K562 (cell line): ENCODE results near the gene SHISA9. TPM values are rescaled to one million over a fixed set of nuclear protein-coding genes. Genes with fewer than 3 reads are reported as not detected.
"Not testable (repeated sequence)": the region's sequence is repeated elsewhere in the genome, so short reads cannot be mapped to it uniquely, and the experiment has no call there.

Experiments used
- ATAC-seq: fragments of 200-7000 bp; cut with Tn5 transposase; 3 replicates; pipeline ENCODE4 v1.9.1; 2020; ENCODE audit warnings: moderate library complexity
- BruUV-seq: library from RNA; stranded (reverse); fragments of 400-500 nt; replicated peaks from 2 replicates; lab custom pipeline; 2021; lab: Mats Ljungman, UMichigan
- CTCF ChIA-PET: fragments of 300-600 bp; formaldehyde crosslinking; extraction: SDS; loops from one replicate; lab custom pipeline; 2021; ENCODE audit warnings: low intra/inter-chr PET ratio; lab: Yijun Ruan, JAX
- POLR2A ChIA-PET: fragments of 300-600, 350-650 bp; sonication (Branson Sonifier 250); formaldehyde crosslinking; extraction: SDS; loops from one replicate; lab custom pipeline; 2021; ENCODE audit warnings: antibody characterized with exemption, inconsistent platforms; lab: Yijun Ruan, JAX
- DNase-seq, 4 experiments: peaks; one replicate each; pipeline versions ENCODE4 v3.0.0 to v3.0.0-alpha.2; 2011 to 2018; ENCODE audit warnings: low spot score in 3 of 4, mixed read lengths in 3 of 4; ENCODE audit errors: extremely low read depth in 1 of 4
- FAIRE-seq: peaks from 2 replicates; lab custom pipeline; 2011; peaks lifted over from hg19 to GRCh38; lab: Jason Lieb, UNC
- H2AFZ ChIP-seq: 2 replicates; pipeline ENCODE4 v1.6.0; 2011; ENCODE audit warnings: low read depth, low read length, control low read depth, inconsistent platforms
- H3K27ac ChIP-seq: fragments of 200-600 bp; 3 replicates; pipeline ENCODE4 v1.8.0; 2011; ENCODE audit warnings: low read depth, mild to moderate bottlenecking, control low read depth, inconsistent platforms, low read length, moderate library complexity, mixed read lengths; ENCODE audit errors: extremely low read depth
- H3K27me3 ChIP-seq, 2 experiments: fragments of 300-600 bp in 1 of 2; 2 replicates in 1 of 2; 3 replicates in 1 of 2; pipeline versions ENCODE4 v1.6.0 to v1.8.0; 2011; ENCODE audit warnings: inconsistent platforms in 2 of 2, low read length in 2 of 2, mild to moderate bottlenecking in 1 of 2, mixed read lengths in 1 of 2, moderate library complexity in 1 of 2; ENCODE audit not compliant: control insufficient read depth in 2 of 2, insufficient read depth in 2 of 2
- H3K36me3 ChIP-seq: fragments of 300-600 bp; 3 replicates; pipeline ENCODE4 v1.8.0; 2011; ENCODE audit warnings: mild to moderate bottlenecking, low read length, inconsistent platforms; ENCODE audit not compliant: control insufficient read depth, insufficient read depth
- H3K4me1 ChIP-seq, 2 experiments: fragments of 200-600 bp in 1 of 2; replicated peaks in 1 of 2; 2 replicates in 1 of 2; 3 replicates in 1 of 2; pipeline versions ENCODE4 v1.5.1 to v1.8.0; 2011; ENCODE audit warnings: inconsistent platforms in 2 of 2, low read length in 2 of 2, mild to moderate bottlenecking in 1 of 2, mixed read lengths in 1 of 2, moderate library complexity in 1 of 2; ENCODE audit not compliant: control insufficient read depth in 2 of 2, insufficient read depth in 2 of 2
- H3K4me2 ChIP-seq: 2 replicates; pipeline ENCODE4 v1.6.1; 2011; ENCODE audit warnings: low read length, control low read depth, inconsistent platforms, mixed read lengths; ENCODE audit not compliant: insufficient read depth
- H3K4me3 ChIP-seq: fragments of 200-600 bp; sonication (generic), shearing (Covaris generic); 2 replicates; pipeline ENCODE4 v1.5.1; 2016; ENCODE audit warnings: control low read depth, inconsistent platforms
- H3K79me2 ChIP-seq: fragments of 200-600 bp; 3 replicates; pipeline ENCODE4 v1.8.0; 2011; ENCODE audit warnings: low read length, inconsistent platforms; ENCODE audit not compliant: control insufficient read depth, insufficient read depth
- H3K9ac ChIP-seq, 2 experiments: 2 replicates each; pipeline versions ENCODE4 v1.6.0 to v1.6.1; 2011; ENCODE audit warnings: low read depth in 2 of 2, low read length in 2 of 2, control low read depth in 1 of 2, inconsistent platforms in 1 of 2, mild to moderate bottlenecking in 1 of 2, mixed read lengths in 1 of 2; ENCODE audit not compliant: insufficient read depth in 1 of 2
- H3K9me1 ChIP-seq: one replicate; pipeline ENCODE4 v1.6.0; 2011; ENCODE audit warnings: inconsistent platforms, mild to moderate bottlenecking, low read length, moderate library complexity; ENCODE audit not compliant: control insufficient read depth, insufficient read depth
- H3K9me3 ChIP-seq: replicated peaks from 2 replicates; pipeline ENCODE4 v1.5.1; 2011; ENCODE audit warnings: low read depth, low read length, inconsistent platforms; ENCODE audit not compliant: control insufficient read depth, insufficient read depth
- H4K20me1 ChIP-seq: replicated peaks from 2 replicates; pipeline ENCODE4 v1.6.1; 2011; ENCODE audit warnings: low read length, inconsistent platforms, mixed read lengths; ENCODE audit not compliant: control insufficient read depth, insufficient read depth
- CEBPB ChIP-seq: fragments of 450-650 bp; IDR thresholded peaks from 2 replicates; pipeline ENCODE4 v1.6.1; 2016; ENCODE audit warnings: missing genetic modification characterization, missing compliant biosample characterization
- NR1H2 ChIP-seq: sonication (generic); formaldehyde crosslinking; IDR thresholded peaks from 2 replicates; pipeline ENCODE4 v1.4.0; 2020; ENCODE audit warnings: mild to moderate bottlenecking, missing genetic modification reagents
- WGBS: fragments of 100-300 bp; shearing (Covaris generic); methylation state at CpG from one replicate; pipeline ENCODE4 v1.1.6; 2016; ENCODE audit warnings: low coverage, mixed read lengths; ENCODE audit not compliant: insufficient coverage; ENCODE audit errors: missing lambda C conversion rate; 5-methylcytosine and 5-hydroxymethylcytosine counted together
- in situ Hi-C: fragments of 300-500 bp; cut with MboI; formaldehyde crosslinking; loops from 4 replicates; pipeline ENCODE4 v1.15.0; 2018; ENCODE audit warnings: inconsistent platforms, mixed read lengths
- intact Hi-C: fragments of 100-400 bp; cut with micrococcal nuclease; formaldehyde crosslinking; loops from 2 replicates; pipeline ENCODE4 v1.14.2; 2022
- polyA plus RNA-seq, 8 experiments: library from polyadenylated mRNA; depleted of rRNA in 4 of 8; stranded (reverse) in 5 of 8; unstranded in 3 of 8; fragments of >200 nt; fragmentation: Nextera tagmentation in 2 of 8; fragmentation: Illumina TruSeq in 1 of 8; extraction: Ambion mirVana in 2 of 8; extraction: Trizol in 1 of 8; gene quantifications; 2 replicates each; pipeline versions ENCODE4 v1.2.1 to v1.2.3, GENCODE V29; 2011 to 2014; ENCODE audit warnings: inconsistent platforms in 1 of 8, missing spikeins in 1 of 8
- total RNA-seq, 7 experiments: library from RNA; depleted of rRNA in 6 of 7; stranded (reverse); fragments of >200 nt in 6 of 7; fragmentation: Illumina TruSeq in 2 of 7; extraction: Trizol in 2 of 7; gene quantifications; 2 replicates each; pipeline versions ENCODE4 v1.2.1 to v1.2.3, GENCODE V29; 2011 to 2021; ENCODE audit warnings: low replicate concordance in 1 of 7

The SHISA9 gene
- total and polyA plus RNA-seq, 9 of the 15 experiments (the other 6 are each of a cell fraction or from before 2014, with no cell fraction given) = under 0.01 to 0.16 (median 0.01) TPM; not detected in 6

GRCh38 chr16:12920739-12921138 lies 19.3 kb downstream of the SHISA9 start:
- Histone ChIP-seq H3K4me2 (no peak overlapping the region), H3K27ac (no peak overlapping the region), H3K36me3 (no peaks in the 10 kb centered on the region), H3K9me1 (no peaks in the 10 kb centered on the region), H3K4me1 (no peaks in the 10 kb centered on the region), H2AFZ (no peak overlapping the region), H3K27me3 (peaks cover 7 to 11% of the 10 kb centered on the region in 2 experiments; a peak in 4 of 5 replicates), H4K20me1 (no peaks in the 10 kb centered on the region), H3K79me2 (no peaks in the 10 kb centered on the region), H3K9me3 (no peaks in the 10 kb centered on the region), H3K9ac (no peak overlapping the region), H3K4me3 (no peak overlapping the region)
- ChIA-PET CTCF (no interaction called here), POLR2A (no interaction called here)
- WGBS = 1% methylated on average over 4 of the region's 4 CpGs
- DNase-seq = no peak
- in situ Hi-C loops (no loop called here), intact Hi-C loops (no loop called here)
- BruUV-seq = no TSS peak
- ATAC-seq = no peak
- no peak for FAIRE-seq
- TF ChIP-seq NR1H2 (CRISPR knock-in tag) (no peak), CEBPB (tag) (0 out of 2 replicates have a peak, but pooled peaks have one; percentile 6)

GRCh38 chr16:12923640-12924039 lies 22.2 kb downstream of the SHISA9 start:
- 0% methylated on average over 5 of the region's 6 CpGs for WGBS
- H3K4me1 ChIP-seq, BruUV-seq, CTCF ChIA-PET, H3K4me2 ChIP-seq, ATAC-seq, H3K27me3 ChIP-seq, DNase-seq, H3K79me2 ChIP-seq, H4K20me1 ChIP-seq, H3K36me3 ChIP-seq, POLR2A ChIA-PET, H3K9me3 ChIP-seq, H2AFZ ChIP-seq, FAIRE-seq, H3K27ac ChIP-seq, intact Hi-C loops, H3K4me3 ChIP-seq, H3K9ac ChIP-seq, H3K9me1 ChIP-seq, in situ Hi-C loops: not testable (repeated sequence)
